Activated CD4-positive, CD25-positive, alpha-beta regulatory T cell treated with anti-CD3 and anti-CD28 coated beads, Interleukin-2, amount 50 U/mL, for 16 hours (primary cell): ENCODE data around the gene CMKLR1.

ENCODE experiments used
- DNase-seq: peaks from one replicate; pipeline ENCODE4 v3.0.0-alpha.2; 2020; ENCODE audit warnings: low read depth, low spot score

Gene CMKLR1

GRCh38 chr12:108317308-108318234 lies 21.5 kb downstream of the CMKLR1 start:
- no peak for DNase-seq

DNA sequence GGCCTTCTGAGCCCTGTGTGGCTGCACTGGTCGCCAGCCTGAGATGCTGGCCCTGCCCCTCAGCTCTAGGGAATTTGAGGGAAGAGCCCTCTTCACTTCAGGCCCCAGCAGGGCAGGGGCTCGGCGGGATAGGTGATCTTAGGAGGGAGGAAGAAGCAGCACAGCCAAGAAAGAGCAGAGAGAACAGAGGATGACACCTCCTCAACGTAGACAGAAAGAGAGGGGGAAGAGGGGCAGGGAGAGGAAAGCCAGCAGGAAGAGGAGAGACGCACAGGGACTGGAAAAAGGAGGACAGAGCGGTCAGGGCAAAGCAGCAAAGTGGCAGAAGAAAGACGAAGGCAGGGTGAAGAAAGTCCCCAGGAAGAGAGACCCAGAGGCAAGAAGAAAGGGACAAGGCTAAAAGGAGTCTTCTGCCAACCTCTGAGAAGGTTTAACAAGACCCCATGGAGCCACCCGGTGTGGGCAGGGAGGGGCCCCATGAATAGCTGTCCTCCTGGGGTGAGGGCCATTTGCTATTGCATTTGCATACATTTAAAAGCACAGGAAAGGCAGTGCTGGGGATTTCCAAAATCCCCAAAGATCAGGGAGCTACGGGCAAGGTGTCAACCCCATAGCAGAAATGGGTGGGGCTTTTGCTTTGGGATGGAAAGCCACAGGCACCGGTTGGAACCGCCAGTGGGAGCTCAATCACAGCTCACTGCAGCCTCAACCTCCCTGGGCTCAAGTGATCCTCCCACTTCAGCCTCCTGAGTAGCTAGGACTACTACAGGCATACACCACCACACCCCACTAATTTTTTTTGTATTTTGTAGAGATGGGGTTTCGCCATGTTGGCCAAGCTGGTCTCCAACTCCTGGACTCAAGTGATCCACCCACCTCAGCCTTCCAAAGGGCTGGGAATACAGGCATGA lies 22.7 kb downstream of the CMKLR1 start:
- DNase-seq, result no peak

GRCh38 chr12:108315486-108316105 lies 23.5 kb downstream of the CMKLR1 start:
- DNase-seq, result no peak

GRCh38 chr12:108313606-108314351 lies 25.3 kb downstream of the CMKLR1 start:
- no peak for DNase-seq

GRCh38 chr12:108313241-108313605 lies 25.9 kb downstream of the CMKLR1 start:
- DNase-seq, result no peak

DNA sequence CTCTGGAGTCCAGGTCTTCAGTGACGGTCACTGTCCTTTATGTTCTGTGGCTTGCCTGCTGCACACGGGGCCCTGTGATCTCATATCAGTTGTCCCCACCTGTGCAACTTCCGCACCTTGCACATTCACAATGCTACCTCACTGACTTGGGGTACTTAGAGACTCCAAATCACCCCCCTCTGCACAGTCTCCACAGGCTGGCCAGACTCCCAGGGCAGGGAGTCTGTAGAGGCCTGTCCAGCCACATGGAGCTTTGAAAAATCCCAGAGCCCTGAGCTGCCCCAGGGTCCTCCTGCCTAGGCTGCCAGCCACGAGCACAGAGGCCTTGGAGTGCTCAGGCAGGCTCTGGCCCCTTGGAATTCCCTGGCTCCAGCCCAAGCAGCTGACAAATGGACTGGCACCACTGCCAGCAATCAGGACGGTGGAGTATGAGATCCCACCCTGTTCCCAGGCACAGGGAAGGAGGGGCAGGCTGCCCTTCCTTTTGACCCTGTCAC lies 26.4 kb downstream of the CMKLR1 start:
- DNase-seq, result no peak

GRCh38 chr12:108312073-108312659 lies 26.9 kb downstream of the CMKLR1 start:
- no peak for DNase-seq

DNA sequence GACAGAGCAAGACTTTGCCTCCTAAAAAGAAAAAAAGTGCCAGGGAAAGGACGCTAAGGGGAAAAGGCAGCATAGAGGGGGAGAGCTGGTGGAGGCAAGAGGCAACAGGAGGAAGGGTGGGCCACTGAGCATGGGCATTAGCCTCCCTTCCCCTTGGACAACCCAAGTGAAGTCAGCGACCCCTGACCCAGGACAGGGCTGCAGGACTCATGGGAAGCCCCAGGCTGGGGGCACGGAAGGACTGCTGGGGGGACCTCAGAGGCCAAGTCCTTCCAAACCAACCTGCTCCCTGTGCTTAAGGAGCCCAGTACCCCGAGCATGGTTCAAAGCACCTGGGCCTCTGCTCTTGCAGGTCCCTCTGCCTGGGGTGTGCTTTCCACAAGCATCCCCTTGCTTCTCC lies 27.5 kb downstream of the CMKLR1 start:
- no peak for DNase-seq

- no peak for DNase-seq
Observed at GRCh38 chr12:108310489-108310888, 28.6 kb downstream of the CMKLR1 start.

GRCh38 chr12:108309674-108310312 lies 29.3 kb downstream of the CMKLR1 start:
- DNase-seq, result no peak

GRCh38 chr12:108308395-108309085 lies 30.6 kb downstream of the CMKLR1 start:
- DNase-seq, result no peak

- no peak for DNase-seq
Observed at GRCh38 chr12:108307006-108307405, 32.1 kb downstream of the CMKLR1 start.

- DNase-seq, result no peak
Observed at GRCh38 chr12:108306506-108306905, 32.6 kb downstream of the CMKLR1 start.

GRCh38 chr12:108305991-108306501 lies 33.1 kb downstream of the CMKLR1 start:
- no peak for DNase-seq

DNA sequence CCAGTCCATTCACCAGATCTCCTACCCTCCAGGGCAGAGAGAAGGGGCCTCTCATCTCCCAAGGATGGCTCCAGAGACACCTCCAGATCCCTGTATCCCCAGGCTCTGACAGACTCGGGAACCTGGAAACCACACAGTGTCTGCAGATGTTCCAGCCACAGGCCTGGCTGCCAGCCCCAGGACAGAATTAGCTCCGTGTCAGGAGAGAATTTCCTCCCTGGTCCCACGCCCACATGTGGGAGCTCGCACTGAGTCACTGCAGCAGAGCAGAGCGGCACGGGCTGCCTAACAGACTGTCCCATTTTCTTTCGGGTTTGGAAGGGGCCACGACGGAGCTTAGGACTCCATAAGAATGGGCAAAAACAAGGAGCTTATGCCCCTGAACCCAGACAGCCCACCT lies 33.6 kb downstream of the CMKLR1 start:
- no peak for DNase-seq

DNA sequence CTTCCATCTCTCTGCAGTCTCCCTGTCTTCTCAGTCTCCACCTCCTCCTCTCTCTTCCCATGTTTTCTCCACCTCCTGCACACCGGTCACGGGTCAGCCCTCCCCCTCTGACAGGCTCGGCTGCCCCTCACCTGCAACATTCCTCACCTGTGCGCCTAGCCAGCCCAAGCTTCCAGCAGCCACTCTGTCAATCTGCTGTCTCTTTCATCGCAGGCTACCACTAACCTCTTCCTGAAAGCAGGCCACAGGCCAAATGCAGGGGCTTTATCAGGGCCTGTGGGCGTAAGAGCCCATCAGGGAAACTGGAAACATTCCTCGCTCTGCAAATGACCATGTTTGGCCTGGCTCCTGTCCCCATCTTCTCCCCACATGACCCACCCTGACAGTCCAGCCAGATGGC lies 34.5 kb downstream of the CMKLR1 start:
- DNase-seq, result no peak

DNA sequence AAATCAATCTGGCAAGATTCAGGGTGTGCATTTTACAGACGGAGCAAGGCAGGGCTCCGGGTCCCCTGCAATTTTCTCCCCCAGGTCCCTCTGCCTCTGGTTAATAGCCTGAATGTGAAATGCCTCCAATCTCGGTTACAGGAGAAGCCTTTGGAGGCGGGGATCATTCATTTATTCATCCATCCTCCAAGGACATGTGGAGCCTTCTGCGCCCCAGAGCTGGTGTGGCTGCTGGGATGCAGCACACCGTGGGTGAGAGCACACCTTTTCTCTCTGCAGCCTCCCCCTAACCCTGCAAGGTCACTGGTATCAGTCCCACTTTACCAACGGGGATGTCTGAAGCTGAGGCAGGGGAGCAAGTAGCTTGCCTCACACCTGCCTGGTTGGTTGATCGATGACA lies 35.4 kb downstream of the CMKLR1 start:
- no peak for DNase-seq

- DNase-seq, result no peak
Observed at GRCh38 chr12:108302403-108303311, 36.5 kb downstream of the CMKLR1 start.
